ENCODE data around the gene GID8.
"Not testable (repeated sequence)": the region's sequence is repeated elsewhere in the genome, so short reads cannot be mapped to it uniquely, and the experiment has no call there.

GID8 gene

DNA sequence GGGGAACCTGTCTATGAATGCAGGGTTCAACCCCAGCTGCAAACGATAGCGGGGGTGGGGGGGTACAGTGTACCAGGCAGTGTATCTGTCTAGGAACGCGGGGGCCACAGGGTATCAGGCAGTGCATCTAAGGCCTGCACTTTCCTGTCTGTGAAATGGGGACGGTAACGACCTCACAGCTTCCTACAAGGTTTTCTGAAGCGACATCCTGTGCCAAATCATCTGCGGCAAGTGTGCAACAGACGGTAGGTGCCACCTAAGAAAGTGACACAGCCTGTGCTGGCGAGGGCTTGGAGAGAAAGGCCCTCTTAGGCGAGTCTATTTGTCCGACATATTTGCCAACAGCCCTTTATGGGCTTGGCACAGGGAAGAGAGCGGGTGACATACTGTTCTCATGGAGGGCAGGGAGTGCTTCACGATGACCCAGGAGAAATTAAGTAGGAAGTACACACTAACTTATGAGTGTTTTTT, 15.5 kb upstream of the GID8 start:
- no peak for DNase-seq (ENCODE audit: low spot score)

DNA sequence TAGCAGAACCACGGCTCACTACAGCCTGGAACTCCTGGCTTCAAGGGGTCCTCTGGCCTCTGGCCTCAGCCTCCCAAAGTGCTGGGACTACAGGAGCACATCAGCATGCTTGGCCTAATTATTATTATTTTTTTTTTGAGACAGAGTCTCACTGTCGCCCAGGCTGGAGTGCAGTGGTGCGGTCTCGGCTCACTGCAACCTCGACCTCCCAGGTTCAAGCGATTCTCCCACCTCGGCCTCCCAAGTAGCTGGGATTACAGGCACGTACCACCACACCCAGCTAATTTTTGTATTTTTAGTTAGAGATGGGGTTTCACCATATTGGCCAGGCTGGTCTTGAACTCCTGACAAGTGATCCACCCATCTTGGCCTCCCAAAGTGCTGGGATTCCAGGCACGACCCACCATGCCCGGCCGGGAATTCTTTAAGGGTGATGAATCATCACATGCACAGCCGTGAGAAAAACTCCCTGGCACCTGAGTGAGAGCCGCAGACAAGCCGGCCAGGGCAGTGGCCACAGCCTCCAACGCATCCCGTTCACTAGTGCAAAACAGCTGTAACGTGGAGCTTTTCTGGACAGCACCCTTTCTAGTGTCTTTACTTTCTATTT, 14.8 kb upstream of the GID8 start:
- not testable (repeated sequence) for DNase-seq (ENCODE audit: low spot score)

DNA sequence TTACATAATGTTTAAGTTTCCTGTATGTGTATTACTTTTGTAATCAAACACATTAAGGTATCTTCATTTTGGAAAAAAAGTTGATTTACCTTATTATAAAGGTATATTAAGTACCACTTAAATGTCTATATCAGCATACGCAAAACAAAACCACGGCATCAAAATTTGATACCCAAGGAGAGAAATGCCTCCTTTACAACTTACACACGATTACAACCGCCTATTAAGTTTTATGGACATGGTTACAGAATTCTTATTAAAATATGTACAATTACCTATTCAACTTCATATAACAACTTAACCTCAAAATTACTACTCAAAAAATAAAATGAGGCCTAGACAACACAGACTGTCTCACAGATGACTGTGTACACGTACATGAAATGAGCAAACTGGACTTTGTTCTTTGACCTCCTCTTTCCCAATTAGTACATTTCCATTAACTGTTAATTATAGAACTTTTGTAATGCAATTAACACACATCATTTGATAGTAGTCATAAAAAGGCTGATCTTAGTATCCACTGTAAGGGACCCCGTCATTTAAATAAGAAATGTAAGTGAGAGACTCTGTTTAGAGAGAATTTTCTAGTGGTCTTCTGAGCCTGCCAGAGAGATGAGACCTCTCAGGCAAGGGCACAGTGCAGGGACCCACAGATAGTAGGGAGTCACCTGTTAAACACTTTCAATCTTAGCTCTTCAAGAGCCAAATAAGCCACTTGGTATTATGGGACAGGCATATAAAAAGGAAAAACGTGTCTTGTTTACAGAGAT, 14.1 kb upstream of the GID8 start:
- DNase-seq (ENCODE audit: low spot score), result no peak

DNA sequence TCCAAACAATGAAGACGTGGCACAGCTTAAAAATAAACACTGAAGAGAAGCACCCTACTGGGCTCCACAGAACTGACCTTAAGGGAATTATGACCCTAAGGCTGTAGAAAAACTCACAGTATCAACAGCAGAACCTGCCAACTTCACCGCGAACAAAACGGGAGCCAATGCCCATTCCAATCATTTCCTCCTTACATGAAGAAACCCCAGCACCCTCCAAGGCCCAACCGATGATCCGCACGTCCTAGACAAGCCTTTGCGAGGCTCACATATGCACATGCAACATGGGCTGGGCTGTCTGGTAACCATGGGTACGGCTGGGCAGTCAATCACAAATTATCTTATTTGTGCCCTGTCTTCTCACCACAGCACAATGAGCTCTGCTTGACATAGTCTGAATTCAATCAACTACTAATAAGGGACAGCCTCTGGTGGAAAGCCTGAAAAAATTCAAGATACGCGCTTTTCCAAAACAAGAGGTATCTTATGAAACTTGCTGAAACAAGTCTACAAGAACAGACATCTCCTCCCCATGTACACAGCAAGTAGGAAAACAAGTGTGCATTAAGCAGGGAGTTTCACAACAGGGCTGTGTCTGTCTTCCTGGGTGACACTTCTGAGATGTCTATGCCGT, 13.4 kb upstream of the GID8 start:
- DNase-seq (ENCODE audit: low spot score), result no peak

DNA sequence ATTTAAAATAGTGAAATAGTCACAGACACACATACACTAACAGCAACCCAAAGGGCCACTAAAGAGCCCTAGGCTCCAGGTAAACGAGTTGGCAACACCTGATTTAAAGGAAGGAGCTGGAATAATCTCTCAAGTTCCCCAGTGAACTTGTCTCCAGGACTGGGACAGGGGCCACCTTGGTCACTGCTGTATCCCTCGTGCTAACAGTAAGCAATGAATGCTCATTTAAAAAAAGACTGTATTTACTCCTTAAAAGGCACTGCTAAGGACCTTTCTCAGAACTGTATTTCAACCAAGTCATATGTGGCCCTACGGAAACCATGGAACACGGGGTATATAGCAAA, 12.9 kb upstream of the GID8 start:
- no peak for DNase-seq (ENCODE audit: low spot score)

DNA sequence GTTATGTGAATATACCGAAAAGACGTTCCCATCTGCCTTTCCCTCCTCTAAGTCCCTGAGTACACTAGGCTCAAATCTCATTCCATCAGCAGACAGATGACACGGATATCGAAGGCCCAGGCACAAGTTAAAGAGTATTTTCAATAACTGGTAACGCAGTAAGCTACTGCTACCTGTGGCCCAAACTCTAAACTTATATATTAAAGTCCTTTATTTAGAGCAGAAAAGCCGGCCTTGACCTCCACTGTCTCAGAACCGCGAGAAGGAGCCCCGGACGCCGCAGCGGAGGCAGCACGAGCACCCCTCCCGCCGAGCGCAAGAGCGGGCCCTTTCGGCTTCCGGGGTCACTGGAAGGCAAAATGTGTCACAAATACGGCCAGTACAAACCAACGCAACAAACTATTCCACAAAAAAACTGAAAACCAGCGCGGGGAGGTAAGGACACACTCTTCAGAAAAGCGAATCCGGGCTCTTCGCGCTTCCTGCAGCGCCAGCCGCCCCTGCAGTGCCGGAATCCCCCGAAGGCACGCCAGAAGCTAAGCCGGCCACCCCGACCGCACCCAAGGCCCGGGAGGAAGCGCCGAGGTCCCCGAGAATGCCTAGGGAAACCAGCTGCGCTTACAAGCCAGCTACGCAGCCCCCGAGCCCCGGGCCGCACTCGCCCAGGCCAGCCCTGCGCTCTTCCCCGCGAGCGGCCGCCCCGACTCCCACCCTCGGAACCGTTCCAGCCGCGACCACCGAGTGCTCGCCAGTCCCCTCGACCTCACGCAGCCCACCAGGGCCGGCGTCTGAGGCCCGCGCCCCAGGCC, 12.3 kb upstream of the GID8 start:
- DNase-seq (ENCODE audit: low spot score), result peak; percentile 28

DNA sequence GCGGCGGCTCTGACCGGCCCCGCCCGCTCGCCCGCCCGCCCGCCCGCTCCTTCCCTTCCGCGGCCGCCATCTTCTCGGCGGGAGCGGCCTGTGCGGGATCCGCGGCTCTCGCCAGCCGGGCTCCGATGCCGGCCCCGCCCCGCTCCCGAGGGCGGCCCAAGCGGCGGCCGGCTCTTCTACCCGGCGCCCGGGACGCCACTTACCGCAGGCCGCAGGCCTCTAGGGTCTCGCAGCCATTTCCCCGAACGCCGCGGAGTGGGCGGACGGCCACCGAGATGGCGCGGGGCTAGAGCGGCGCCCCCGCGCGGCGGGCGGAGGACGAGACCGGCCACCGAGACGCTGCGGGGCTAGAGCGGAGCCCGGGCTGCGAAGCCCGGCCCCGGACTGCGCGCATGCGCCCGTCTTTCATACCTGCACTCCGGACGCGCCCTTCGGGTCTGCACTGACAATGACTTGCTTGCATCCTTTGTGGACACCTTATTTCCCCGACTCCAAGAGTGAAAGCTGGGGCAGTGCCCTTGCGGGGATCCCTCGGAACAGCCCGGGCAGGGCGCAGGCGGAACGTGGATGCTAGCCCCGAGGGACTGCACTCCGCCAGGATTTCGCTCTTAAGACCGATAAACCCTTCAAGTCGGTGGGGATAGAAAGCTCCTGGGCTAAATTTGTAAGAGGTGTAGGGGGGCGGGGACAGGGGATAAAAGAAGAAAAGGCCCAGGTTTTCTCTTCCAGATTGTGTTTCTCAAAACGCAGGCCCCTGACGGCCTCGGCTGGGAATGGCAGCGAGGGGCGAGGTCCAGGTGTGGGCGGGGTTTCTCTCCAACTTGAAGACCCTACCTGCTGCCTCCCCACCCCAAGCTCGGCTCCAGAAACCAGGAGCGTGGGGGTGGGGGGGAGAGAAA, 11.5 kb upstream of the GID8 start, which contains the start of gene DIDO1:
DIDO1 (minus strand) TSS at position 277 of the 899 bp plus-strand sequence.
- DNase-seq (ENCODE audit: low spot score), result peak; percentile 90

DNA sequence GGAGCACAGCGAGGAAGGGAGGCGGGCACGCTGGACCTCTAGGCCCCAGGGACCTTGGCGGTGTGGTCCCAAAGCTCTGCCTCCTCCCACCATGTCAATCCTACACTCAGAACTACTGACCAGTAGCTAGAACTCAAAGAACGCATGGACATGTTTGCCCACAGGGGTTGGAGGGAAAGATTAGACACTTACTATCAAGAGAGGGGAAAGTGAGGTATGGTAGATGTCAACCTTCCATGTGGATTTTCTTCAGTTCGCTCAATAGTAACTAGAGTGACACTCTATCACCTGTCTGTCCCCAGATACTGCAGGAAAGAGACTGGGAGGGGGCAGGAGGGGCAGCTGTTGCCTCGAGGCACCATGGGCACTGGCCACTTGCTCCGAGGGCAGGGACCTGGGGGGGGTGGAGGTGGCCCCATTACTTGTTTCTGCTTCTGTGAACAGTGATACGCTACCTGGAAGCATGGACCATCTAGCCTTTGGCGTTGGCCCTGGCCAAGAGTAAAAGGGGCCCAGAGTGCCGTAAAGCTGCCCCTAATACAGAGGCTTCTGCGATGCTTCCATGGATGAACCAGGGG, 10.7 kb upstream of the GID8 start:
- DNase-seq (ENCODE audit: low spot score), result no peak

DNA sequence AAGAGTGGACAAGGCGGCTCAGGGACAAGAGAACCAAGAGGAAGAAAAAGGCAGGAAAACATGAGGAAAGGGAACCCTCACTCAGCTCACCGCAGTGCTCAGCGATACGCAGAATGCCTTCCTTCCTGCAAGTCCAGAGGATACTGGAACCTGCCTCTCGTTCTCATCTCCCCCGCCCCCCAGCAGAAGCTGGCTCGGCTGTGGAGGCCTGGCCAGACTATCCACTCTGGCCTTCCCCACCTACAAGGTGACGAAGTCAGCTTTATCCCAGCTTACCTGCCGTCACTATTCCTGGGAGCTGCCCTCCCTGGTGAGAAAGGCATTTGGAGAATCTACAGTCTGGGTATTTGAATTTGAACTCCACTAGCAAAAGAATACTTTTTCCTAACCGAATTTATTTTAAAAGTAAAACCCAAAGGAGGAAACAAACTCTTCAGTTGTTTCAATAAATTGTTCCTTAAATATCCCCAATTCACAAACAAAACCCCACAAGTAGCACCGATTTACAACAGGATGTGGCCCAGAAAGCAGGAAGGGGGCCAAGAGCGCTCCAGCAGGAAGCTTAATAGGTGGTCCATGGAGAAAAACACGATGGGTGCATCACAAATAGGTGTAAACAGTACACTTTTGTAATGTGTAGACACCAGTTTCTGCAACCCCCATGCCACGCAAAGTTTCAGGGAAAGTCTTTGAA, 9.6 kb upstream of the GID8 start:
- DNase-seq (ENCODE audit: low spot score), result no peak

DNA sequence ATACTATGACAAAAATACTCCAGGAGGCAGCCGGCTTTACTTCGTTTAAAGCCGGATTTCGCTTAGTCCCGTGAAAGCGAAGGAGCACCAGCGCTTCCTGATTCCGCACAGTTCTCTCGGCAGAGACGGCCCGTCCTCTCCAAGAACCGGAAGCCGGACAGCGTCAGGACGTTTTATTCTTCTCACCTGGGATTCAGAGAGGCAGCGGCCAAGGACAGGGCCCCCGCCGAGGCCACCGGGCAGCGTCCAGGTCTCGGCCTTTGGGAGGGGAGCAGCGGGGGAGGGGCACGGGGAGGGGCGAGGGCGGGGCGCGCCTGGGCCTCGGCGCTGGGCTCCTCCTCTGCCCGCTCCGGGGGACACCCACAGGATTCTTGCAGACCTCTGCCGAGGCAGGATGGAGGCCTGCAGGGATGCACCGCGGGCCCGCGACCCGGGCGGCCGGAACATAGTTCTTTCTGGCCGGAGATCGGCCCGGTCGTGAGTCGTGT, 8.9 kb upstream of the GID8 start:
- peak; percentile 48 for DNase-seq (ENCODE audit: low spot score)

DNA sequence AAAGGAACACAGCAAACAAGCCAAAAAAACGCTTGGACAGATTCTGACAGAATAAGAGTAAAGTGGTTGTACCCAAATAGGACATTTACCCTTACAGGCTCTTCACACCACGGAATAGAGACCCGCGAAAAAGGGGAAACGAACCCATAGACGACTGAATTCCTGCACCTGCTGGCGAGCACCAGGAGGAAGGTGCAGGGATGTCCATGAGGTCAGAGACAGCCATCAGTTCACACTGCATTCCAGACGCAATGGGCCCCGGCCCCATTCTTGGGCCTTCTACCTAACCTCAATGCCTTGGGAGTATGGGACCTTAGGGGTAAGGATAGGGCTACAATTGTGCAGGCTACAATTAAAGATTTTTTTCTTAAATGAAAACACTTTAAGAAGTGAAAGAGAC, 6.5 kb upstream of the GID8 start:
- no peak for DNase-seq (ENCODE audit: low spot score)

DNA sequence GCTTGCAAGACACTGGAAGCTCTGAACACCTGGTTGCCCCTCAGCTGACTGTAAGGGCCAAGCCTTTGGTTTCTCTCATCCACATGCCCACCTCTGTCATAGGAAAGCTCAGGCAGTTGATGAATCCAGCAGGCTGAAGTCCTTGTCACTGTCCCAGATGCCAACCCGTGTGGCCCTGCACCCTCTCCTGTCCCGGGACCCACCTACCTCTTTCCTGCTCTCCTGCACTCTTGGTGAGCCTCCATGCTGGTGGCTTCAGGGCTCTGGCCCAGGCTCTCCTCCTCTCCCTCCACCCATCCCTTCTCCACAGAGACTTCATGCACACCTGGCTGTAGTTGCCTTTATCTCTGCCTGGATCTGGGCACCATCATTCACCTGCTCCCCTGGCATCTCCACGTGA, 4.0 kb upstream of the GID8 start:
- no peak for DNase-seq (ENCODE audit: low spot score)

DNA sequence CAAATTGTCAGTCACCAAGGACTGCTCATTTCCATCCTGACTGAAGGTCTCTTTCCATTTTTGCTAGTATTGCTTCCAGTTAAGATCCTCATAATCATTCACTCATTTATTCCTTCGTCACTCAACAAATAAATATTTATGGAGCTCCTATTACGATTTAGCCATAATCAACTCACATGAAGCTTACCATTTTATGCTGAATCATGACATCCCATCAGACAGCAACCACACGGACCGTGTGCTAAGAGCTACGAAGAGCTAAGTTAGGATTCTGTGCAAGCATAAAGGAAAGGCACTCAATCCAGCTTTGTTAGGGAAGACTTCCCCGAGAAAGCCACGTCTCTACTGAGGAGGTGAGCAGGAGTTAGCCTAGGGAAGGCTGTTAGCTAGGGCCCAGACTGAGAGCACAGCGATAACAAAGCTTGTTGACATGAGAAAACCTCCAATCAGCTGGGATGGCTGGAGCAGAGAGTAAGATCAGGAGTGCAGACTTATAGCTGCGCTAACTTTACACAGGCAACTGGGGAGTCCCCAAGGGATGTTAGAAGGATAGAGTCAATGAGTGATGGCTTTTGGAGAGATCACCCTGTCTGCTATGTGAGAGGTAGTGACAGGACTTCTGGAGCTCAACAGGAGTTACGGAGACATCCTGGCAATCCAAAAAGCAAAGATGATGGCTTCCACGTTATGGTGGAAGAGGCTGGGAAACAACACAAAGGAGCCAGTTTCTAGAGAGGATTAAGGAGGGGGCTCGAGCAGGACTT, 2.6 kb upstream of the GID8 start:
- no peak for DNase-seq (ENCODE audit: low spot score)

DNA sequence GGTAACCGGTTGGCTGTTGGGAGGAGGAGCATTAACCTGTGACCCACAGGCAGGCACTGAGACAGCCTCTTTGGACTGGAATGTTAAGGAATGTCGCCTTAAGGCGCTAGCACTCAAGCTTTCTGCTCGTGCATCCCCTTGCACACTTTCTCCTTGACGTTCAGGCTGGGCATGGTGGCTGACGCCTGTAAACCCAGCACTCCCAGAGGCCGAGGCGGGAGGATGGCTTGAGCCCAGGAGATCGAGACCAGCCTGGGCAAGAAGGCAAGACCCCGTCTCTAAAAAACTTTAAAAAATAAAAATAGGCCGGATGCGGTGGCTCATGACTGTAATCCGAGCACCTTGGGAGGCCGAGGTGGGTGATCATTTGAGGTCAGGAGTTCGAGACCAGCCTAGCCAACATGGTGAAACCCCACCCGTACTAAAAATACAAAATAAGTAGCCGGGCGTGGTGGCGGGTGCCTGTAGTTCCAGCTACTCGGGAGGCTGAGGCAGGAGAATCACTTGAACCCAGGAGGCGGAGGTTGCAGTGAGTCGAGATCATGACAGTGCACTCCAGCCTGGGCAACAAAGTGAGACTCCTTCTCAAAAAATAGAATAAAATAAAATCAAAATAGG, 1.9 kb upstream of the GID8 start:
- DNase-seq (ENCODE audit: low spot score), result no peak

DNA sequence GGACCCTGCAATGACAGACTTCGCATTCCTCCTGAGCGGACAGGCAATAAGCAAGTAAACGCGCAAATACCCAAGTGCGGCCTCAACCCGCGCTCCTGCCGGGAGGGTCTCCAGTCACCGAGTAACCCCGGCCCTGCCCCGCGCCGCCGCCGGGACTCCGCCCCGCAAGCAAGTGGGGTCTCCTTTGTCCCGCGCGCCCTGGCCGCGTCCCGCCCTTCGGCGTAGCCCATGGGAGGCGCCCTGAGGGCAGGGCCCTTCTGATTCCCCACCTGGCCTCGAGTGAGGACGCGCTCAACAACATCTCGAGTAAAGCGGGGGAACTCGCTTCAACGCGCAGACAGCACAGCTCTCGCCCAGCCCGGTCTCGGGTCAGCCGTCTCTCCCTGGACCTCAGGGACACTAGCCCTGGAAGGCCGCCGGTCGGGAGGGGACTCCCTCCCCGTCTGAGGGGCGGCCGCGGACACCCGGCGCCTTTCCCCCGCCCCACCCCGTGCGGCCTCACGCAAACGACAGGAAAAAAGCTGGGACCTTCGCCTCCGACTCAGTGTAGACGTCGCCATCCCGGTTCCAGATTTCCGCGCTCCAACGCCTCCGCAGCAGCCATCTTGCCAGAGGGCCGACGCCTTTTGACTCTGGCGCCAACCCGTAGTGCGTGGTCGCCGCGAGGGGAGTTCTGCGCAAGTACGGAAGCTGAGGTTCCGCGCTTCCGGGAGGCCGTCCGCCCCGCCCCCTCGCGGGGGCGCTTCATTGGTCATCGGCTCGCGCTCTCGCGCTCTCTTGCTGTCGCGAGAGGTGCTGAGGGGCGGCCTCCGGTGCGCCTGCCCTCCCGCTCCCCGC, 461 bp upstream of the GID8 start:
- peak; percentile 85 for DNase-seq (ENCODE audit: low spot score)

DNA sequence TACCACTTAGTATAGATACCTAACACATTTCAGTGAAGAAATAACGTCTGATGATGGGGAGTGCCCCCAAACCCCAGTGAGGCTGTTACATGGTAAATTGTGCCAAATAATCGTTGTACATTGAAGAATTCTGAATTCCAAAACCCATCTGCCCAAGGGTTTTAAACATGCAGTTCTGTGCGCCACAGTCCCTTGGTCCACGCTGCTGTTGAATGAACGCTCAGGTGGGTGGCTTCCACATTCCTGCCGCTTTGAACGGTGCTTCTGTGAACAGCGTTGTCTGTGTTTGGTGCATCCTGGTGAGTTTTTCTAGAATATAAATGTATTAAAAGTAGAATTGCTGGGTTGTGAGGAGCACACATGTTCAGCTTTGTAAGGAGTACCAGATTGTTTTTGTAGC, 2.9 kb downstream of the GID8 start:
- no peak for DNase-seq (ENCODE audit: low spot score)

DNA sequence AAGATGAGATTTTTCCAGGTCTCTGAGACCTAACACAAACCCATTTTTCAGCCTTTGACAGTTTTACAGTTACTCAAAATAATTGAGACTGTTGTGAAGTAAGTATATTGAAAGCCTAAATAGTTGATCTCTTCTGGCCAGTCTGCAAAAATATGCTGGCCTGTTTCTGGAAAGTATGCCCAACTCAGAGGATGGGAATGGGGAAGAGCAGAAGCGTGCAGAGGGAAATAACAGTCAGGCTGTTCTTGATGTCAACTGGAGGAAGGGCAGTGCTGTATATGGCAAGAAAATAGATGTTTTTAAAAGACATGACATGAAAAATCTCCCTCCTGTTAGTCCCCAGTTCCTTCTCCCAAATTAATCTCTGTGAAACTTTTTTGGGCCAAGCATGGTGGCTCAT, 3.8 kb downstream of the GID8 start:
- no peak for DNase-seq (ENCODE audit: low spot score)

DNA sequence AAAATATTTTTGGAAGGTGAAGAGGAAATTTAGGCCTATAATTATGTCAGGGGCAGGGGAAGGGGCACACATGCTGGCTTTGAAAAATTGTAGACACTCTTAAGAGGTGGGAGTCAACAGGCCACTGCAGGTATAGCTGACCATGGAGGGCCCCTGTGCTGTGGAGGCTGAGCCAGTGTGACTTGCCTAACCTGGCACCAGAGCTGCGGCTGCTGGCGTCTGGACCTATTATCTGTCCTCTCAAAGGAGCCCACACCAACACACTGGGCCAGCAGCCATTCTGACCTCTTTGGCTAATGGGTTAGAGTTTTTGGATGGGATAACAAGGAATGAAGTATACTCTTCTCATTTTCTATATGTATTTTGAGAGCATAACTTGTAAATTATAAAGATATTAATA, 4.5 kb downstream of the GID8 start:
- DNase-seq (ENCODE audit: low spot score), result no peak

Data from Ammon's horn (tissue), 1 donor.